Breast epithelium (tissue), 3 donors: ENCODE results near the gene GPR152.

Source experiments
- CTCF ChIP-seq, 3 donors: fragments of 450-650 bp; IDR thresholded peaks; one replicate each; pipeline ENCODE4 v1.5.1; 2016 to 2017; ENCODE audit warnings: antibody characterized with exemption in 3 of 3, mild to moderate bottlenecking in 3 of 3, moderate library complexity in 3 of 3
- POLR2A ChIP-seq: fragments of 450-650 bp; IDR thresholded peaks from one replicate; pipeline ENCODE4 v1.6.1; 2016; ENCODE audit warnings: antibody characterized with exemption, mild to moderate bottlenecking, moderate library complexity
- POLR2AphosphoS5 ChIP-seq, 3 donors: sonication (generic); formaldehyde crosslinking; IDR thresholded peaks; one replicate each; pipeline ENCODE4 v1.6.1; 2017; ENCODE audit warnings: antibody characterized with exemption in 3 of 3

DNA sequence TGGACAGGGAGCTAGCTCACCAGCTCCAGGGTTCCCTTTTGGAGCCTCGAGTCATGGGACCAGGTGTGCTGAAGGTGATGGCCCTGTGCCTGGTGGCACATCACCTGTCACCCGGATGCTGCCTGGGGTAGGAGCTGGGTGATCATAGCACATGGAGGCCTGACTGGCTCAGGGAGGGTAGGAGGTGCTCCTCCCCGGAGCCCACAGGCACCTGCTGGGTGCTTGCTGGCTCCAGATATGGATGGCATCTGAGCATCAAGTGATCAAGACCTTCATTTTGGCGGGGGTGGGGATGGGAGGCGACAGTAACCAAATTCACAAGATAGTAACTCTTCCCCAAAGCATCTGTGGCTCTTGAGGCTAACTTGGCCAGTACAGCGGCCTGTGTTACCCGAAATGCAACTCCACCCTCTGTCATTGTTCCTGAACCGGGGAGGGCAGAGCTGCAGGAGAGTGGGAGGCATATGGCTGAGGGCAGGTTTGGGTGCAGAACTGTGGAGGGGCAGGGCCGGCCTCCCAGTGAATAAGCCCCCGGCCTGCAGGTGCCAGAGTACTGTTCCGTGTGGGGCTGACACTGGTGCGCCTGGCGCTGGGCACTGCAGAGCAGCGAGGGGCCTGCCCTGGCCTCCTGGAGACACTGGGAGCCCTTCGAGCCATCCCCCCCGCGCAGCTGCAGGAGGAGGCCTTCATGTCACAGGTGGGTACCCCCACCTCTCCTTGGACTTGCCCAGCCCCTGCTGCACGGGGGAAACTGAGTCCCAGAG, 43.9 kb downstream of the GPR152 start:
- no peak for TF ChIP-seq CTCF (IDR thresholded peaks at IDR 0.05)
- TF ChIP-seq POLR2A: no peak
- no peak for TF ChIP-seq POLR2AphosphoS5 (IDR thresholded peaks at IDR 0.05)
